Left ventricle myocardium inferior (tissue), 1 donor: Measurements from ENCODE around the gene CCDC127. TPM values are rescaled to one million over a fixed set of nuclear protein-coding genes. Genes with fewer than 3 reads are reported as not detected.
"Not testable (repeated sequence)": the region's sequence is repeated elsewhere in the genome, so short reads cannot be mapped to it uniquely, and the experiment has no call there.

ENCODE experiments used
- DNase-seq: peaks from one replicate; pipeline ENCODE4 v3.0.0-alpha.2; 2020
- H3K27ac ChIP-seq: fragments of 200-600 bp; replicated peaks from 2 replicates; pipeline ENCODE4 v1.8.0; 2021
- H3K27me3 ChIP-seq: fragments of 200-600 bp; 2 replicates; pipeline ENCODE4 v1.8.0; 2021; ENCODE audit warnings: low read depth
- H3K36me3 ChIP-seq: fragments of 200-600 bp; 2 replicates; pipeline ENCODE4 v1.8.0; 2021
- H3K4me1 ChIP-seq: fragments of 200-600 bp; 2 replicates; pipeline ENCODE4 v1.8.0; 2021
- H3K4me3 ChIP-seq: fragments of 200-600 bp; 2 replicates; pipeline ENCODE4 v1.8.0; 2021; ENCODE audit warnings: mild to moderate bottlenecking, moderate library complexity
- H3K9me3 ChIP-seq: fragments of 200-600 bp; replicated peaks from 2 replicates; pipeline ENCODE4 v1.8.0; 2021
- CTCF ChIP-seq: fragments of 200-600 bp; IDR thresholded peaks from 2 replicates; pipeline ENCODE4 v1.8.0; 2021; ENCODE audit warnings: antibody characterized with exemption, mild to moderate bottlenecking, borderline replicate concordance
- intact Hi-C: fragments of 100-400 bp; cut with micrococcal nuclease; formaldehyde crosslinking; loops from one replicate; pipeline ENCODE4 v1.11.0; 2022
- total RNA-seq: library from RNA; stranded (reverse); fragmentation: NEBNext Ultra II Directional; extraction: Animal tissue kit (Norgen Biotek cat#: 25700); gene quantifications from one replicate; pipeline ENCODE4 v1.2.1, GENCODE V29; 2021
- donor health status: DM: no; HTN: yes; CAD: no; lungs with severe emphysema.

Gene CCDC127
- total RNA-seq, 1 donor from 2014 or later = 7.9 TPM

DNA sequence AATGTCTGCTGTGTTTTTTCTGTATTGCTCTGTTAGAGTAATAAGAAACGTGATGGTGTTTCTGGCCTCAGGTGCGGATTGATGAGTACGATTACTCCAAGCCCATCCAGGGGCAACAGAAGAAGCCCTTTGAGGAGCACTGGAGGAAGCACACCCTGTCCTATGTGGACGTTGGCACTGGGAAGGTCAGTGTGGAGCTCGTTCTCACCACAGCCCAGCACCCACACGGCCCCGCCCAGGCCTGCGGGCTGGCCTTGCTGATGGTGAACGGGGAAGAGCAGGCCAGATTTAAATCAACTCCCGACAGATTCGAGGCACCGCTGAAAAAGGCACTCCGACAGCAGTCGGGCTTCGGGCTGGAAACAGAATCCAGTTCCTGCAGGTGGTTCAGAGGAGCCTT lies 36.4 kb upstream of the CCDC127 start:
- Histone ChIP-seq H3K36me3 (peaks cover 75% of the 10 kb centered on the region), H3K4me1 (peaks cover 12% of the 10 kb centered on the region)
- H3K27me3 ChIP-seq, H3K4me3 ChIP-seq, H3K9me3 ChIP-seq, H3K27ac ChIP-seq, DNase-seq, intact Hi-C loops: not testable (repeated sequence)

DNA sequence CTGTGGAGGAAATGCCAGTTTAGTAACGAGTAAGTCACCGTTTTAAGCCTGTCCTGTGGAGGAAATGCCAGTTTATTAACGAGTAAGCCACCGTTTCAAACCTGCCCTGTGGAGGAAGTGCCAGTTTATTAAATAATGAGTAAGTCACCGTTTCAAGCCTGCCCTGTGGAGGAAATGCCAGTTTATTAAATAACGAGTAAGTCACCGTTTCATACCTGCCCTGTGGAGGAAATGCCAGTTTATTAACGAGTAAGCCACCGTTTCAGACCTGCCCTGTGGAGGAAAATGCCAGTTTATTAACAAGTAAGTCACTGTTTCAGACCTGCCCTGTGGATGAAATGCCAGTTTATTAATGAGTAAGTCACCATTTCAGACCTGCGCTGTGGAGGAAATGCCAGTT lies 34.6 kb upstream of the CCDC127 start:
- Histone ChIP-seq H3K9me3 (no peaks in the 10 kb centered on the region), H3K27me3 (no peaks in the 10 kb centered on the region), H3K27ac (no peak overlapping the region), H3K4me3 (no peak overlapping the region), H3K4me1 (peaks cover 12% of the 10 kb centered on the region), H3K36me3 (peaks cover 88% of the 10 kb centered on the region)
- no peak for DNase-seq
- TF ChIP-seq CTCF = no peak
- intact Hi-C loops = no loop called here

DNA sequence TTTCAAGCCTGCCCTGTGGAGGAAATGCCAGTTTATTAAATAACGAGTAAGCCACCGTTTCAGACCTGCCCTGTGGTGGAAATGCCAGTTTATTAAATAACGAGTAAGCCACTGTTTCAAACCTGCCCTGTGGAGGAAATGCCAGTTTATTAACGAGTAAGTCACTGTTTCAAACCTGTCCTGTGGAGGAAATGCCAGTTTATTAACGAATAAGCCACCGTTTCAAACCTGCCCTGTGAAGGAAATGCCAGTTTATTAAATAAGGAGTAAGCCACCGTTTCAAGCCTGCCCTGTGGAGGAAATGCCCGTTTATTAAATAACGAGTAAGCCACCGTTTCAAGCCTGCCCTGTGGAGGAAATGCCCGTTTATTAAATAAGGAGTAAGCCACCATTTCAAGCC lies 34.0 kb upstream of the CCDC127 start:
- H3K4me3 ChIP-seq, intact Hi-C loops, DNase-seq, H3K4me1 ChIP-seq, H3K27ac ChIP-seq, H3K9me3 ChIP-seq, H3K27me3 ChIP-seq: not testable (repeated sequence)
- peaks cover 88% of the 10 kb centered on the region for H3K36me3 ChIP-seq

DNA sequence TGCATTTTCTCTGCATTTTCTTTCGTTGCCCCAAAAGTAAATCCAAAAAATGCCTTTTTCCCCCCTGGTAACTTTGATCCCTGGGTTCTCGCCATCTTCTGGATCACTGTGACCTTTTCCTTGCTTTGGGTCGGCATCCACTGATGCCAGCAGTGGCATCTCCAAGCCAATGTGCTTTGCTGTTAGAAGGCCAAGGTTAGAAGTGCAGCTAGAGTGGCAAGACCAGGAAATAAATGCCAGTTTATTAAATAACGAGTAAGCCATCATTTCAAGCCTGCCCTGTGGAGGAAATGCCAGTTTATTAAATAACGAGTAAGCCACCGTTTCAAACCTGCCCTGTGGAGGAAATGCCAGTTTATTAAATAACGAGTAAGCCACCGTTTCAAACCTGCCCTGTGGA lies 33.6 kb upstream of the CCDC127 start:
- H3K36me3 ChIP-seq = peaks cover 88% of the 10 kb centered on the region
- H3K27me3 ChIP-seq, intact Hi-C loops, H3K27ac ChIP-seq, H3K4me1 ChIP-seq, H3K4me3 ChIP-seq, DNase-seq, H3K9me3 ChIP-seq: not testable (repeated sequence)

DNA sequence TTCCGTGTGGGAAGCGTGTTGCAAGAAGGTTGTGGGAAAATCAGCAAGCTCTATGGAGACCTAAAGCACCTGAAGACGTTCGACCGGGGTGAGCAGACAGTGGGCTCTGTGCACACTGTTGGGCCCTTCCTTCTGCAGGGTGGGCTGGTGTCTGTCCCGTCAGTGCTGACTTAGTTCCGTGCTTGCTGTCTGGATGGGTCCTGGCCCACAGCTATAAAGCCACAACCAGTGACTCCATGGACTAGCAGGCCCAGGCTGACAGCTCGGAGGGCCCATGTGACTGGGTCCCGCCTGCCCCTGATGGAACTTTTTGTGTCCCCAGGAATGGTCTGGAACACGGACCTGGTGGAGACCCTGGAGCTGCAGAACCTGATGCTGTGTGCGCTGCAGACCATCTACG lies 33.1 kb upstream of the CCDC127 start:
- DNase-seq, H3K4me3 ChIP-seq, H3K4me1 ChIP-seq, H3K9me3 ChIP-seq, intact Hi-C loops, H3K27ac ChIP-seq, H3K27me3 ChIP-seq: not testable (repeated sequence)
- peaks cover 88% of the 10 kb centered on the region for H3K36me3 ChIP-seq

DNA sequence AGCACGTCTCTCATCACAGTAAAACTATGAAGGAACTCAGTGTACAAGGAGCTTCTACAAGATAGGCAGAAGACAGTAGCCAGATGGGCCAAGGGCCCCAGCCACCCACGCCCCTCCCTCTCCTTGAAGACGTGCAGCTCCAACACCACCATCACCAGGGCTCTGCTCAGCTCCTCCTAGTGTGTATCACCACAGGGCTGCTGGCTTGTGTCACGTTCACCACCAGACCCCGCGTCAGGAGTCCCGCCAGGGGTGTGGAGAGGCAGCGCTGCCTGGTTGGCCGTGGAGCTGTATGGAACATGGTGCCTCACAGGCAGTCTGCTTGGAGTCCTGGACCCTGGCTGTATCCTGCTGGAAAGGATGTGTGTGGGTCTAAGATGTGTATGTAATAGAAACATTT lies 32.4 kb upstream of the CCDC127 start:
- H3K27ac ChIP-seq, H3K27me3 ChIP-seq, H3K4me1 ChIP-seq, DNase-seq, H3K9me3 ChIP-seq, H3K4me3 ChIP-seq, intact Hi-C loops: not testable (repeated sequence)
- H3K36me3 ChIP-seq = peaks cover 88% of the 10 kb centered on the region

- H3K4me1 ChIP-seq, H3K9me3 ChIP-seq, H3K4me3 ChIP-seq, intact Hi-C loops, H3K27ac ChIP-seq, DNase-seq, H3K27me3 ChIP-seq: not testable (repeated sequence)
- H3K36me3 ChIP-seq = peaks cover 99% of the 10 kb centered on the region
Observed at GRCh38 chr5:245717-246116, 27.8 kb upstream of the CCDC127 start.

GRCh38 chr5:243683-244367 lies 25.9 kb upstream of the CCDC127 start:
- H3K27ac ChIP-seq, DNase-seq, intact Hi-C loops, H3K27me3 ChIP-seq, H3K4me3 ChIP-seq, H3K9me3 ChIP-seq, H3K4me1 ChIP-seq: not testable (repeated sequence)
- peaks cover 99% of the 10 kb centered on the region for H3K36me3 ChIP-seq

- DNase-seq, H3K27ac ChIP-seq, H3K9me3 ChIP-seq, H3K4me3 ChIP-seq, H3K4me1 ChIP-seq, intact Hi-C loops, H3K27me3 ChIP-seq: not testable (repeated sequence)
- H3K36me3 ChIP-seq = peaks cover 98% of the 10 kb centered on the region
Observed at GRCh38 chr5:241045-241669, 23.2 kb upstream of the CCDC127 start.

DNA sequence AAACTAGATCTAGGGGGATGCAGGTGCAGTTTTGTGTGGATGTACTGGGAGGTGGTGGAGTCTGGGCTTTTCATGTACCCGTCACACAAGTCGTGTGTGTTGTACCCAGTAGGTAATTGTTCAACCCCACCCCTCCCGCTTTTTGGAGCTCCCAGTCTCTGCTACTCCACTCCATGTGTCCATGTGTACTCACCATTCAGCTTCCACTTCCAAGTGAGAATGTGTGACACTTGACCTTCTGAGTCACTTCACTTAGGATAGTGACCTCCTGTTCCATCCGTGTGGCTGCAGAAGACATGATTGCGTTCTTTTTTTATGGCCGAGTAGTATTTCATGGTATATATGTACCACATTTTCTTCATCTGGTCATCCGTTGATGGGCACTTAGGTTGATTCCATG lies 22.6 kb upstream of the CCDC127 start:
- H3K9me3 ChIP-seq, DNase-seq, H3K4me1 ChIP-seq, H3K4me3 ChIP-seq, H3K27me3 ChIP-seq, intact Hi-C loops, H3K27ac ChIP-seq: not testable (repeated sequence)
- H3K36me3 ChIP-seq = peaks cover 98% of the 10 kb centered on the region

DNA sequence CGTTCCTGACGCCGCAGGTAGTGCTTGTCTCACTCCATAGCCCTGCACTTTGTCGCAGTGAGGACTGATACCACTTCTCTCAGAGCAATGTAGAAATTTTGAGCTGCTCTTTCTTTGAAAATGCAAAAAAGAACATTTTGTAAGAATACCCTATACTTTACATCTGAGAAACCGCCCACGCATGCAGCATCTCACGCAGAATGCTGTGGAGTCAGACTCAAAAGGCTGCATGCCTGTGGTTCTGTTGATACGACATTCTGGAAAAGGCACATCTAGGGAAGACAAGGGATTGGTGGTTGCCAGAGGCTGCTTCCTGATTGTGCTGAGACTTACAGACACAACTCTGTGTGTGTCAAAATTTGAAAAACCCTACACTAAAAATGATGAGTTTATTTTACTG lies 20.0 kb upstream of the CCDC127 start:
- peaks cover 99% of the 10 kb centered on the region for H3K36me3 ChIP-seq
- H3K4me3 ChIP-seq, H3K9me3 ChIP-seq, H3K27ac ChIP-seq, DNase-seq, intact Hi-C loops, H3K27me3 ChIP-seq, H3K4me1 ChIP-seq: not testable (repeated sequence)

DNA sequence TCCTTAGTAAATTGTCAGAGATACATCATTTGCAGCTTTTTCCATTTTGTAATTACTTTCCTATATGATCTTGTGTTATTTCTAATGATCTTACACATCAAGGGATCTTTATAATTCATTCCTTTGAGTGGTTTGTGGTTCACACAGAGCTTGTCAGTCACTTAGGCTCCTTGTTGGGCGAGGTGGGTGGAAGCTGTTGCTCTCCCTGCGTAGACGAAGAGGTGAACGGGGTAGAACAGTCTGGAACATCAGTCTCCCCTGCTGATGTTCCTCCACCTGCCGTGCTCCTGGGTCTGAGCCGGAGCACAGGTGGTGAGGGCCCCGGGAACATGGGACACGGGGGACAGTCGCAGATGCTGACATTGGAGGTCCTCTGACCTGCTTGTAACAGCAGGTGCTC lies 17.6 kb upstream of the CCDC127 start:
- H3K27ac ChIP-seq, H3K4me3 ChIP-seq, DNase-seq, H3K9me3 ChIP-seq, H3K27me3 ChIP-seq, H3K4me1 ChIP-seq, intact Hi-C loops: not testable (repeated sequence)
- peaks cover 99% of the 10 kb centered on the region for H3K36me3 ChIP-seq
